Natural killer cell (primary cell): ENCODE data around the gene PCSK4. TPM values are rescaled to one million over a fixed set of nuclear protein-coding genes. Genes with fewer than 3 reads are reported as not detected.
"Not testable (repeated sequence)": the region's sequence is repeated elsewhere in the genome, so short reads cannot be mapped to it uniquely, and the experiment has no call there.

Source experiments
- ATAC-seq, 3 donors: fragments of 150-1000 bp in 2 of 3; fragments of 200-7000 bp in 1 of 3; cut with Tn5 transposase; 1 replicate in 1 of 3; 2 replicates in 2 of 3; pipeline ENCODE4 v1.10.0; 2021; ENCODE audit warnings: mild to moderate bottlenecking in 2 of 3, moderate library complexity in 2 of 3
- DNase-seq, 2 donors: peaks; one replicate each; pipeline versions ENCODE4 v3.0.0 to v3.0.0-alpha.2; 2013 to 2021; ENCODE audit warnings: mixed read lengths in 1 of 2
- H3K27ac ChIP-seq: one replicate; pipeline ENCODE4 v1.5.1; 2013; ENCODE audit warnings: mild to moderate bottlenecking, low read length
- H3K27me3 ChIP-seq: one replicate; pipeline ENCODE4 v1.6.1; 2013; ENCODE audit warnings: low read length; ENCODE audit not compliant: control insufficient read depth, insufficient read depth
- H3K36me3 ChIP-seq: one replicate; pipeline ENCODE4 v1.6.1; 2013; ENCODE audit warnings: low read length; ENCODE audit not compliant: control insufficient read depth, insufficient read depth
- H3K4me1 ChIP-seq: one replicate; pipeline ENCODE4 v1.6.1; 2013; ENCODE audit warnings: low read length; ENCODE audit not compliant: control insufficient read depth, insufficient read depth
- H3K4me3 ChIP-seq: one replicate; pipeline ENCODE4 v1.5.1; 2013; ENCODE audit warnings: low read length
- H3K9me3 ChIP-seq: one replicate; pipeline ENCODE4 v1.6.1; 2013; ENCODE audit warnings: low read length; ENCODE audit not compliant: control insufficient read depth, insufficient read depth
- H3K27ac Mint-ChIP-seq, 2 donors: one replicate each; pipeline ENCODE4 v1.8.0; 2022; ENCODE audit warnings: mild to moderate bottlenecking in 2 of 2, mixed read lengths in 2 of 2, moderate library complexity in 1 of 2
- H3K27me3 Mint-ChIP-seq, 2 donors: one replicate each; pipeline ENCODE4 v1.8.0; 2022; ENCODE audit warnings: low read depth in 2 of 2, mixed read lengths in 2 of 2
- H3K36me3 Mint-ChIP-seq: one replicate; pipeline ENCODE4 v1.8.0; 2022; ENCODE audit warnings: mixed read lengths
- H3K4me1 Mint-ChIP-seq, 2 donors: one replicate each; pipeline ENCODE4 v1.8.0; 2022; ENCODE audit warnings: mixed read lengths in 2 of 2
- H3K4me3 Mint-ChIP-seq: one replicate; pipeline ENCODE4 v1.8.0; 2022; ENCODE audit warnings: mild to moderate bottlenecking, moderate library complexity, mixed read lengths
- H3K9me3 Mint-ChIP-seq, 2 donors: one replicate each; pipeline ENCODE4 v1.8.0; 2022; ENCODE audit warnings: mixed read lengths in 2 of 2
- CTCF ChIP-seq: fragments of 200-600 bp; IDR thresholded peaks from one replicate; pipeline ENCODE4 v1.8.0; 2022; ENCODE audit warnings: antibody characterized with exemption
- WGBS: methylation state at CpG from one replicate; pipeline ENCODE4 v1.1.7; 2013; ENCODE audit warnings: missing lambda C conversion rate; ENCODE audit not compliant: insufficient coverage; 5-methylcytosine and 5-hydroxymethylcytosine counted together
- intact Hi-C: fragments of 100-400 bp; cut with micrococcal nuclease; formaldehyde crosslinking; loops from one replicate; pipeline ENCODE4 v1.14.2; 2022
- total RNA-seq, 4 donors: library from RNA; stranded (reverse); fragments of 120-200 nt in 1 of 4; gene quantifications; one replicate each; pipeline versions ENCODE4 v1.2.3 to v1.2.4, GENCODE V29; 2013 to 2022

The PCSK4 gene
- total RNA-seq, 3 donors from 2014 or later (not counting 1 experiment from before 2014, with no cell fraction given) = 4.1 to 6.0 (median 5.3) TPM

GRCh38 chr19:1481893-1482360 is 8.2 kb downstream of the PCSK4 start:
- TF ChIP-seq CTCF = no peak
- Histone ChIP-seq H3K27ac (no peak overlapping the region), H3K27me3 (no peaks in the 10 kb centered on the region), H3K36me3 (peaks cover 2% of the 10 kb centered on the region), H3K9me3 (no peaks in the 10 kb centered on the region), H3K4me3 (no peak overlapping the region), H3K4me1 (peaks cover 25% of the 10 kb centered on the region)
- Mint-ChIP-seq H3K27ac (no peak overlapping the region), H3K36me3 (no peaks in the 10 kb centered on the region), H3K9me3 (no peaks in the 10 kb centered on the region), H3K27me3 (no peaks in the 10 kb centered on the region), H3K4me1 (peaks cover 9 to 25% of the 10 kb centered on the region in 2 donors), H3K4me3 (no peak overlapping the region)
- 86% methylated on average over 36 of the region's 36 CpGs for WGBS
- no peak for DNase-seq
- no peak for ATAC-seq
- intact Hi-C loops = no loop called here

- 93% methylated on average over 26 of the region's 26 CpGs for WGBS
- TF ChIP-seq CTCF = no peak
Observed at GRCh38 chr19:1481224-1481892, 8.8 kb downstream of the PCSK4 start.

DNA sequence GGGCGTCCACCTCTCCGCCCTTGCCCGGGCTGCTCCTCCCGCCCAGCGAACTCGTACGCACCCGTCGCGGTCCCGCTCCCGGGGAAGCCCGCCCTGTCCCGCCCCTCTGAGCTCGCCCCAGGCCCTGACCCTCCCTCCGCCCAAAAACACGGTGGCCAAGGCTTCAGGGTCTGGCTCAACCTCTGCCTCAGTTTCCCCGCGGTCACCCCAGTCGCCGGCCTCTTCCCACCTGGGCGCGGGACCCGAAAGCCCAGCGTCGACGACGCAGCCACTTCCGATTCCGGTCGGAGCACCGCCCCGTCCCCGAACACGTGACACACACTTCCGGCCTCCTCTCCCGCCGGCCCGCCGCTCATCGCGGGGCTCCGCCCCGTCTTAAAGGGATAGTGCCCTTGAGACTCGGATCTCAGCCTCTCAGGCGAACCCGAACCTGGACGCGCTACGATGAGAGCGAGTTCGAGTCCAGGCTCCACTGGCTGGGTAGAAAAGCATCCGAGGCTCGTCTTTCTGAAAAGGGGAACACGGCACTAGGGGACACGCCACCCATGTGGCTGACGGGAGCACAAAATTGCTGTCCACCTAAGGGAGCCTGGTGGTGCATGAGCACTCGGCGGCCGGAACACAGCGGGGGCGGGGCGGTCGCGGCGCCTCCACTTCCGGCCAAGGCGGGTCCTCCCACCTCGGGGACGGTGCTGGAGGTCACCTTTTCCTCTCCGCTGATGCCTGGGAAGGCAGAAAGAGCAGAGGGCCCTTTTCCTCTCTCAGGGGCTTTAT is 11.0 kb downstream of the PCSK4 start, which contains the start of gene C19orf25:
Gene C19orf25 (minus strand): TSS at position 282 of the 774 bp plus-strand sequence. CDS start 312 bp downstream, outside the sequence.
- peaks cover 9 to 25% of the 10 kb centered on the region in 2 donors for H3K4me1 Mint-ChIP-seq
- Histone ChIP-seq H3K9me3 (no peaks in the 10 kb centered on the region), H3K4me1 (peaks cover 25% of the 10 kb centered on the region), H3K36me3 (peaks cover 2% of the 10 kb centered on the region), H3K27me3 (no peaks in the 10 kb centered on the region), H3K27ac (peak within 1 kb of the TSS; percentile 85), H3K4me3 (peak within 1 kb of the TSS; percentile 86)
- TF ChIP-seq CTCF = no peak
- H3K27me3 Mint-ChIP-seq = no peaks in the 10 kb centered on the region
- whole genome bisulfite sequencing = under 1% methylated on average over 71 of the region's 71 CpGs
- H3K36me3 Mint-ChIP-seq = no peaks in the 10 kb centered on the region
- H3K4me3 Mint-ChIP-seq = peak within 1 kb of the TSS; percentile 98
- ATAC-seq = peak; percentile 95 to 97 (median 97)
- H3K27ac Mint-ChIP-seq = peak within 1 kb of the TSS; percentile 92 to 97
- no peaks in the 10 kb centered on the region for H3K9me3 Mint-ChIP-seq
- intact Hi-C loops = loop anchor here (1.0 kb wide), 1 partner anchor 11 kb away; the partner anchor contains the start of gene PCSK4
- DNase-seq = peak; percentile 89 to 94

More at GRCh38 chr19:1481224-1481892, 8.8 kb downstream of the PCSK4 start:
- Mint-ChIP-seq H3K36me3 (no peaks in the 10 kb centered on the region), H3K27me3 (no peaks in the 10 kb centered on the region), H3K27ac (no peak overlapping the region), H3K4me3 (no peak overlapping the region), H3K4me1 (peaks cover 9 to 25% of the 10 kb centered on the region in 2 donors), H3K9me3 (no peaks in the 10 kb centered on the region)
- Histone ChIP-seq H3K4me1 (peaks cover 25% of the 10 kb centered on the region), H3K27ac (no peak overlapping the region), H3K36me3 (peaks cover 2% of the 10 kb centered on the region), H3K9me3 (no peaks in the 10 kb centered on the region), H3K4me3 (no peak overlapping the region), H3K27me3 (no peaks in the 10 kb centered on the region)
- no peak for DNase-seq
- intact Hi-C loops = no loop called here
- ATAC-seq = no peak

GRCh38 chr19:1477056-1477455 is 13.1 kb downstream of the PCSK4 start:
- peaks cover 9 to 32% of the 10 kb centered on the region in 2 donors for H3K4me1 Mint-ChIP-seq
- H3K9me3 ChIP-seq, H3K27ac ChIP-seq, H3K27me3 ChIP-seq, ATAC-seq, H3K27me3 Mint-ChIP-seq, H3K4me3 Mint-ChIP-seq, H3K36me3 ChIP-seq, H3K4me3 ChIP-seq, H3K27ac Mint-ChIP-seq, H3K36me3 Mint-ChIP-seq, H3K9me3 Mint-ChIP-seq, intact Hi-C loops, DNase-seq: not testable (repeated sequence)
- 97% methylated on average over 9 of the region's 9 CpGs for WGBS
- peaks cover 35% of the 10 kb centered on the region for H3K4me1 ChIP-seq
